HCT116 (cell line): ENCODE data around the gene CATSPERE. TPM values are rescaled to one million over a fixed set of nuclear protein-coding genes. Genes with fewer than 3 reads are reported as not detected.

ENCODE experiments used
- ATAC-seq: fragments of 200-7000 bp; cut with Tn5 transposase; 2 replicates; pipeline ENCODE4 v1.9.1; 2020; ENCODE audit warnings: mild to moderate bottlenecking, moderate library complexity
- BruUV-seq: library from RNA; stranded (reverse); fragments of 400-500 nt; replicated peaks from 2 replicates; lab custom pipeline; 2021; lab: Mats Ljungman, UMichigan
- CTCF ChIA-PET: fragments of 300-600 bp; sonication (Branson Sonifier 250); formaldehyde crosslinking; loops from one replicate; lab custom pipeline; 2021; ENCODE audit warnings: antibody characterized with exemption; lab: Charles Lee
- POLR2A ChIA-PET: fragments of 300-600, 350-600 bp; sonication (Branson Sonifier 250); formaldehyde crosslinking; loops from one replicate; lab custom pipeline; 2021; ENCODE audit warnings: antibody characterized with exemption; lab: Charles Lee
- RAD21 ChIA-PET, 2 experiments: fragments of 300-600 bp; sonication (Branson Sonifier 250); formaldehyde crosslinking; loops; one replicate each; lab custom pipeline; 2023; ENCODE audit warnings: low total read pairs in 2 of 2; ENCODE audit not compliant: uncharacterized antibody in 2 of 2, unreplicated experiment in 2 of 2, low non-redundant PET in 1 of 2; lab: Charles Lee
- DNase-seq: peaks from one replicate; pipeline ENCODE4 v3.0.0-alpha.2; 2010; ENCODE audit warnings: low read depth, low spot score
- H2AFZ ChIP-seq: fragments of 200-600 bp; shearing (Covaris generic), sonication (generic); 2 replicates; pipeline ENCODE4 v1.6.1; 2017; ENCODE audit warnings: low read depth, mixed run types, mixed read lengths, antibody characterized with exemption, low read length; ENCODE audit not compliant: poor library complexity, severe bottlenecking
- H3K27ac ChIP-seq: 2 replicates; pipeline ENCODE4 v1.5.1; 2012; ENCODE audit warnings: low read depth, low read length
- H3K27me3 ChIP-seq: fragments of 200-600 bp; sonication (generic); 2 replicates; pipeline ENCODE4 v1.6.1; 2016; ENCODE audit warnings: mixed run types, low read length, mixed read lengths; ENCODE audit not compliant: insufficient read depth
- H3K36me3 ChIP-seq, 2 experiments: fragments of 200-500 bp in 1 of 2; fragments of 200-600 bp in 1 of 2; sonication (Bioruptor generic) in 1 of 2; sonication (generic) in 1 of 2; 2 replicates each; pipeline versions ENCODE4 v1.5.1 to v1.6.1; 2014 to 2016; ENCODE audit warnings: low read length in 2 of 2, inconsistent platforms in 1 of 2, mixed read lengths in 1 of 2, mixed run types in 1 of 2; ENCODE audit not compliant: insufficient read depth in 2 of 2, control insufficient read depth in 1 of 2
- H3K4me1 ChIP-seq, 2 experiments: fragments of 200-600 bp in 1 of 2; sonication (generic) in 1 of 2; 2 replicates each; pipeline versions ENCODE4 v1.5.1 to v1.6.1; 2012 to 2017; ENCODE audit warnings: low read length in 2 of 2, inconsistent platforms in 1 of 2, mild to moderate bottlenecking in 1 of 2, mixed read lengths in 1 of 2, mixed run types in 1 of 2, moderate library complexity in 1 of 2; ENCODE audit not compliant: insufficient read depth in 2 of 2, control insufficient read depth in 1 of 2
- H3K4me2 ChIP-seq: fragments of 200-600 bp; sonication (generic); 2 replicates; pipeline ENCODE4 v1.6.1; 2017; ENCODE audit warnings: mixed run types, low read length, mixed read lengths
- H3K4me3 ChIP-seq, 2 experiments: fragments of 200-600 bp in 1 of 2; sonication (generic) in 1 of 2; replicated peaks in 1 of 2; 2 replicates each; pipeline ENCODE4 v1.5.1; 2011 to 2016; ENCODE audit warnings: low read length in 2 of 2, control low read depth in 1 of 2, low read depth in 1 of 2, mild to moderate bottlenecking in 1 of 2, mixed read lengths in 1 of 2, mixed run types in 1 of 2
- H3K79me2 ChIP-seq: fragments of 200-600 bp; sonication (generic); 2 replicates; pipeline ENCODE4 v1.6.1; 2017; ENCODE audit warnings: mild to moderate bottlenecking, mixed run types, low read length, moderate library complexity, mixed read lengths; ENCODE audit not compliant: insufficient read depth
- H3K9ac ChIP-seq: fragments of 200-600 bp; sonication (generic); 2 replicates; pipeline ENCODE4 v1.6.1; 2016; ENCODE audit warnings: low read length, mixed read lengths
- H3K9me2 ChIP-seq: fragments of 200-600 bp; sonication (generic), shearing (Covaris generic); 2 replicates; pipeline ENCODE4 v1.6.1; 2017; ENCODE audit warnings: mixed run types, mild to moderate bottlenecking, moderate library complexity; ENCODE audit not compliant: insufficient read depth
- H3K9me3 ChIP-seq, 2 experiments: fragments of 200-500 bp in 1 of 2; fragments of 200-600 bp in 1 of 2; sonication (Bioruptor generic) in 1 of 2; sonication (generic) in 1 of 2; 2 replicates each; pipeline ENCODE4 v1.6.1; 2014 to 2017; ENCODE audit warnings: low read length in 2 of 2, mixed read lengths in 2 of 2, inconsistent platforms in 1 of 2, low read depth in 1 of 2, mild to moderate bottlenecking in 1 of 2, mixed run types in 1 of 2, moderate library complexity in 1 of 2; ENCODE audit not compliant: control insufficient read depth in 1 of 2, insufficient read depth in 1 of 2
- H4K20me1 ChIP-seq: fragments of 200-600 bp; sonication (generic), shearing (Covaris generic); 2 replicates; pipeline ENCODE4 v1.6.1; 2017; ENCODE audit warnings: mixed run types, mild to moderate bottlenecking, moderate library complexity; ENCODE audit not compliant: insufficient read depth
- CEBPB ChIP-seq: IDR thresholded peaks from 2 replicates; pipeline ENCODE4 v1.6.1; 2012; ENCODE audit warnings: low read depth
- CTCF ChIP-seq, 3 experiments: fragments of 200-600 bp in 1 of 3; sonication (generic) in 1 of 3; IDR thresholded peaks in 2 of 3; conservative IDR thresholded peaks in 1 of 3; 2 replicates each; pipeline ENCODE4 v1.5.1; 2012 to 2017; ENCODE audit warnings: low read depth in 2 of 3, low read length in 2 of 3, antibody characterized with exemption in 1 of 3, borderline replicate concordance in 1 of 3, control low read depth in 1 of 3, mild to moderate bottlenecking in 1 of 3, mixed read lengths in 1 of 3, mixed run types in 1 of 3, moderate library complexity in 1 of 3; ENCODE audit not compliant: insufficient read depth in 1 of 3
- EGR1 ChIP-seq: IDR thresholded peaks from 2 replicates; pipeline ENCODE4 v1.6.1; 2012; ENCODE audit warnings: low read depth
- EZH2 ChIP-seq: fragments of 200-600 bp; sonication (generic); IDR thresholded peaks from 2 replicates; pipeline ENCODE4 v1.6.1; 2017; ENCODE audit warnings: antibody characterized with exemption, mixed run types
- EZH2phosphoT487 ChIP-seq: fragments of 200-600 bp; IDR thresholded peaks from 2 replicates; pipeline ENCODE4 v1.6.1; 2018; ENCODE audit warnings: antibody characterized with exemption, borderline replicate concordance
- MAX ChIP-seq: IDR thresholded peaks from 2 replicates; pipeline ENCODE4 v1.6.1; 2012
- POLR2A ChIP-seq: IDR thresholded peaks from 2 replicates; pipeline ENCODE4 v1.7.0; 2011; ENCODE audit warnings: borderline replicate concordance; ENCODE audit not compliant: insufficient read depth, insufficient read length; ENCODE audit errors: extremely low read depth
- REST ChIP-seq: IDR thresholded peaks from 2 replicates; pipeline ENCODE4 v1.6.1; 2012; ENCODE audit warnings: low read depth
- SRF ChIP-seq: IDR thresholded peaks from 2 replicates; pipeline ENCODE4 v1.6.1; 2012; ENCODE audit warnings: low read depth
- TCF7L2 ChIP-seq: IDR thresholded peaks from 2 replicates; pipeline ENCODE4 v1.7.0; 2011; ENCODE audit warnings: borderline replicate concordance, inconsistent platforms; ENCODE audit not compliant: insufficient read depth, insufficient read length; ENCODE audit errors: extremely low read depth
- YY1 ChIP-seq: IDR thresholded peaks from 2 replicates; pipeline ENCODE4 v1.6.1; 2011; ENCODE audit warnings: low read length, low read depth, moderate library complexity, mild to moderate bottlenecking; ENCODE audit not compliant: insufficient replicate concordance; ENCODE audit errors: extremely low read depth
- ZFX ChIP-seq: fragments of 450-650 bp; IDR thresholded peaks from 2 replicates; pipeline ENCODE4 v1.6.1; 2017
- intact Hi-C: fragments of 100-400 bp; cut with micrococcal nuclease; formaldehyde crosslinking; loops from 2 replicates; pipeline ENCODE4 v1.10.0; 2022
- total RNA-seq: library from RNA; stranded (reverse); gene quantifications from one replicate; pipeline ENCODE4 v1.2.1, GENCODE V29; 2021; ENCODE audit not compliant: unreplicated experiment

Gene CATSPERE
- total RNA-seq, 1 experiment from 2014 or later = 0.34 TPM

GRCh38 chr1:244422174-244422573 lies 38.9 kb upstream of the CATSPERE start:
- POLR2A ChIA-PET = no interaction called here
- H3K36me3 ChIP-seq = peaks cover 9 to 19% of the 10 kb centered on the region in 2 experiments; a peak in 3 of 4 replicates
- TF ChIP-seq SRF (no peak), POLR2A (no peak), YY1 (no peak), EZH2phosphoT487 (no peak), REST (no peak), TCF7L2 (no peak), MAX (no peak), EZH2 (no peak), CTCF (IDR thresholded peaks at IDR 0.05 in 2 of 3, conservative IDR thresholded peaks at IDR 0.05 in 1 of 3; ENCODE audit: borderline replicate concordance in 1 of 3, insufficient read depth in 1 of 3, low read depth in 2 of 3, low read length in 2 of 3) (no peak), ZFX (no peak), EGR1 (no peak), CEBPB (no peak)

More at GRCh38 chr1:244422174-244422573, 38.9 kb upstream of the CATSPERE start:
- Histone ChIP-seq H3K4me2 (no peak overlapping the region), H3K9me3 (no peaks in the 10 kb centered on the region), H3K79me2 (no peaks in the 10 kb centered on the region), H3K9ac (no peak overlapping the region), H4K20me1 (no peaks in the 10 kb centered on the region), H3K4me3 (no peak overlapping the region), H3K27ac (no peak overlapping the region), H3K9me2 (no peaks in the 10 kb centered on the region), H3K27me3 (no peaks in the 10 kb centered on the region), H3K4me1 (no peaks in the 10 kb centered on the region), H2AFZ (no peak overlapping the region)
- DNase-seq (no peak), ATAC-seq (no peak)
- no TSS peak for BruUV-seq
- intact Hi-C loops = no loop called here
- CTCF ChIA-PET = no interaction called here
- RAD21 ChIA-PET = no interaction called here
